Endothelial cell of umbilical vein (primary cell): ENCODE measurements around the gene ARMH3. TPM values are rescaled to one million over a fixed set of nuclear protein-coding genes. Genes with fewer than 3 reads are reported as not detected.
A peak's percentile ranks its signal among the peaks of the same experiment; 100 is the strongest.

Experiments used
- BruUV-seq: library from RNA; stranded (reverse); fragments of 400-500 nt; replicated peaks from 2 replicates; lab custom pipeline; 2021; lab: Mats Ljungman, UMichigan
- CTCF ChIA-PET: fragments of 300-600, 350-600 bp; sonication (Branson Sonifier 250); formaldehyde crosslinking; loops from one replicate; lab custom pipeline; 2021; ENCODE audit warnings: antibody characterized with exemption, inconsistent platforms; lab: Charles Lee
- POLR2A ChIA-PET: fragments of 300-600, 350-600 bp; sonication (Branson Sonifier 250); formaldehyde crosslinking; loops from one replicate; lab custom pipeline; 2021; ENCODE audit warnings: antibody characterized with exemption, inconsistent platforms; lab: Charles Lee
- DNase-seq: peaks from one replicate; pipeline ENCODE4 v3.0.0-alpha.2; 2011; ENCODE audit warnings: low read depth, low spot score
- FAIRE-seq: peaks from 2 replicates; lab custom pipeline; 2011; peaks lifted over from hg19 to GRCh38; lab: Jason Lieb, UNC
- H2AFZ ChIP-seq: 2 replicates; pipeline ENCODE4 v1.6.0; 2012; ENCODE audit warnings: low read depth, low read length, control low read depth, inconsistent platforms
- H3K27ac ChIP-seq: 2 replicates; pipeline ENCODE4 v1.5.1; 2011; ENCODE audit warnings: low read depth, mild to moderate bottlenecking, control low read depth, low read length, moderate library complexity; ENCODE audit not compliant: insufficient read depth
- H3K27me3 ChIP-seq, 2 experiments: 2 replicates each; pipeline versions ENCODE4 v1.6.0 to v1.6.1; 2011; ENCODE audit warnings: low read length in 2 of 2, mixed read lengths in 1 of 2; ENCODE audit not compliant: control insufficient read depth in 2 of 2, insufficient read depth in 2 of 2
- H3K36me3 ChIP-seq, 2 experiments: 2 replicates in 1 of 2; 3 replicates in 1 of 2; pipeline ENCODE4 v1.5.1; 2011; ENCODE audit warnings: low read length in 2 of 2, mild to moderate bottlenecking in 1 of 2, moderate library complexity in 1 of 2; ENCODE audit not compliant: control insufficient read depth in 2 of 2, insufficient read depth in 2 of 2; ENCODE audit errors: extremely low read depth in 1 of 2
- H3K4me1 ChIP-seq: 3 replicates; pipeline ENCODE4 v1.5.1; 2011; ENCODE audit warnings: mild to moderate bottlenecking, low read length; ENCODE audit not compliant: control insufficient read depth, insufficient read depth; ENCODE audit errors: extremely low read depth
- H3K4me2 ChIP-seq: 2 replicates; pipeline ENCODE4 v1.6.1; 2011; ENCODE audit warnings: low read length, control low read depth, mixed read lengths; ENCODE audit not compliant: insufficient read depth
- H3K4me3 ChIP-seq, 3 experiments: fragments of 200-600 bp in 1 of 3; sonication (generic), shearing (Covaris generic) in 1 of 3; replicated peaks in 1 of 3; 2 replicates each; pipeline ENCODE4 v1.5.1; 2011 to 2016; ENCODE audit warnings: control low read depth in 3 of 3, low read length in 3 of 3, mild to moderate bottlenecking in 2 of 3, inconsistent platforms in 1 of 3, low read depth in 1 of 3, moderate library complexity in 1 of 3; ENCODE audit not compliant: insufficient read depth in 1 of 3
- H3K79me2 ChIP-seq: 2 replicates; pipeline ENCODE4 v1.6.0; 2012; ENCODE audit warnings: low read length, inconsistent platforms; ENCODE audit not compliant: control insufficient read depth, insufficient read depth
- H3K9ac ChIP-seq: replicated peaks from 2 replicates; pipeline ENCODE3; 2011; ENCODE audit warnings: low read length, control low read depth; ENCODE audit not compliant: insufficient read depth; ENCODE audit errors: extremely low read depth
- H3K9me1 ChIP-seq: replicated peaks from 3 replicates; pipeline ENCODE4 v1.6.0; 2011; ENCODE audit warnings: mild to moderate bottlenecking, low read length; ENCODE audit not compliant: control insufficient read depth, insufficient read depth; ENCODE audit errors: extremely low read depth
- H3K9me3 ChIP-seq: replicated peaks from 2 replicates; pipeline ENCODE4 v1.5.1; 2012; ENCODE audit warnings: low read length, inconsistent platforms; ENCODE audit not compliant: control insufficient read depth, insufficient read depth
- H4K20me1 ChIP-seq: replicated peaks from 2 replicates; pipeline ENCODE3; 2011; ENCODE audit warnings: mild to moderate bottlenecking, low read length; ENCODE audit not compliant: control insufficient read depth, insufficient read depth; ENCODE audit errors: extremely low read depth
- EZH2 ChIP-seq: IDR thresholded peaks from 2 replicates; pipeline ENCODE4 v1.6.1; 2012; ENCODE audit warnings: borderline replicate concordance, low read depth, mild to moderate bottlenecking, moderate library complexity, low read length, inconsistent platforms; ENCODE audit not compliant: severe bottlenecking
- FOS ChIP-seq: IDR thresholded peaks from 2 replicates; pipeline ENCODE4 v1.6.1; 2011; ENCODE audit warnings: mild to moderate bottlenecking, low read length, moderate library complexity, borderline replicate concordance; ENCODE audit not compliant: insufficient read depth
- GATA2 ChIP-seq: IDR thresholded peaks from 2 replicates; pipeline ENCODE4 v1.7.0; 2011; ENCODE audit warnings: low read depth, mild to moderate bottlenecking, moderate library complexity, mixed read lengths, low read length; ENCODE audit not compliant: insufficient read length, insufficient read depth
- JUN ChIP-seq: IDR thresholded peaks from 2 replicates; pipeline ENCODE4 v1.6.1; 2011; ENCODE audit warnings: borderline replicate concordance, low read depth; ENCODE audit not compliant: insufficient read length, insufficient read depth
- MYC ChIP-seq: IDR thresholded peaks from one replicate; pipeline ENCODE4 v1.6.1; 2011; ENCODE audit warnings: mild to moderate bottlenecking, low read depth, low read length
- POLR2A ChIP-seq: IDR thresholded peaks from 2 replicates; pipeline ENCODE4 v1.6.1; 2012; ENCODE audit warnings: low read depth, mild to moderate bottlenecking, control low read depth, low read length
- POLR2AphosphoS5 ChIP-seq: IDR thresholded peaks from 2 replicates; pipeline ENCODE4 v1.6.1; 2012; ENCODE audit warnings: low read depth, mild to moderate bottlenecking, control low read depth, low read length, moderate library complexity; ENCODE audit not compliant: insufficient read depth
- dilution Hi-C: fragments of 300-500 bp; cut with MboI; formaldehyde crosslinking; loops from one replicate; pipeline ENCODE4 v1.15.0; 2019; ENCODE audit warnings: low sequenced_read_pairs; ENCODE audit not compliant: extremely low pct_ligation_motif_present
- intact Hi-C: fragments of 100-400 bp; cut with micrococcal nuclease; formaldehyde crosslinking; loops from one replicate; pipeline ENCODE4 v1.10.0; 2022
- polyA plus RNA-seq, 4 experiments: library from polyadenylated mRNA; depleted of rRNA in 3 of 4; stranded (reverse) in 3 of 4; unstranded in 1 of 4; fragments of >200 nt; gene quantifications; 2 replicates each; pipeline versions ENCODE4 v1.2.1 to v1.2.3, GENCODE V29; 2011 to 2012; ENCODE audit warnings: missing spikeins in 1 of 4
- total RNA-seq: library from RNA; stranded (reverse); gene quantifications from 2 replicates; pipeline ENCODE4 v1.2.3, GENCODE V29; 2021
- TF ChIP-seq, protein P1 (sequence below): IDR thresholded peaks from 2 replicates; pipeline ENCODE4 v1.6.1; 2011; ENCODE audit not compliant: insufficient read depth, insufficient read length
- TF ChIP-seq, protein P2 (sequence below), 2 donors: IDR thresholded peaks; 1 replicate in 1 of 2; 2 replicates in 1 of 2; pipeline ENCODE4 v1.5.1; 2011; ENCODE audit warnings: low read length in 2 of 2, mild to moderate bottlenecking in 2 of 2, moderate library complexity in 2 of 2, control low read depth in 1 of 2, inconsistent platforms in 1 of 2, low read depth in 1 of 2; ENCODE audit not compliant: insufficient read depth in 1 of 2; ENCODE audit errors: extremely low read depth in 1 of 2

Gene ARMH3
- total and polyA plus RNA-seq, 2 donors (not counting 3 experiments of a cell fraction or from before 2014, with no cell fraction given), result 13.1 to 17.6 TPM

DNA sequence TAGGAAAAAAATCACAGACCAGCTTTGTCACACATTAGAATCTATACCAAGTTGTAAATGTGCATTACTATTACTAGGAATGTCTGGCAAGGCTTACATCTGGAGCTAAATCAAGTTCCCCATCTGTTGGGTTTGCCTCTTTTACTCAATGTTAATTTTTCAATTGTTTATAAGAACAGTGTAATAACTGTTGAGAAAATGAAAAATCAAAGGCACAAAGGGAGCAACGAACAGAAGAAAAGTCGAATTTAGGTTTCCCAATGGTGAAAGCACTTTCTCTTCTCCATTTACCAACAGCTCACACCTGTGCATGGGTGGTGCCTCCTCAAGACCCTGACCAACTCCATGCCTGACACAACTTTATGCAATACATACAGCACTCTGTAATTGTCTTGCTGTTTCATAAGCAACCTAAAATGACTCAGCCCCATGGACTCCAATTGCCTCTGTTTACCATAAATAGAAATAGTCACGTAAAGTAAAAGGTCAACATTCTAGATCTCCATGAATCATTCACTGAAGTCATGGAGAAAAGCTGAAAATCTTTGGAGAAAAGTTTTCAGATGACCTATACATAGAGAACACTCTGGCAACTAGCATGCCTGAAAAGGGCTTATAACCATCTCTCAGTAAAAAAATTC, 116.8 kb downstream of the ARMH3 start:
- Histone ChIP-seq H3K36me3 (no peaks in the 10 kb centered on the region), H3K4me3 (no peak overlapping the region), H3K4me2 (peak overlapping the region; percentile 77), H4K20me1 (no peaks in the 10 kb centered on the region), H3K9me3 (no peaks in the 10 kb centered on the region), H3K9me1 (peaks cover 3% of the 10 kb centered on the region), H3K79me2 (no peaks in the 10 kb centered on the region), H3K4me1 (peaks cover 49% of the 10 kb centered on the region), H3K9ac (peak overlapping the region; percentile 65), H3K27ac (peak overlapping the region; percentile 92), H3K27me3 (no peaks in the 10 kb centered on the region), H2AFZ (no peak overlapping the region)
- dilution Hi-C loops (no loop called here), intact Hi-C loops (loop anchor here (5.0 kb wide), 3 partner anchors 52 to 92 kb away; no protein-coding TSS in a partner anchor)
- TF ChIP-seq POLR2A (no peak), MYC (no peak), GATA2 (no peak), JUN (peak; percentile 86), FOS (peak; percentile 94), POLR2AphosphoS5 (peak; percentile 42), EZH2 (no peak)
- TF ChIP-seq, protein P1, sequence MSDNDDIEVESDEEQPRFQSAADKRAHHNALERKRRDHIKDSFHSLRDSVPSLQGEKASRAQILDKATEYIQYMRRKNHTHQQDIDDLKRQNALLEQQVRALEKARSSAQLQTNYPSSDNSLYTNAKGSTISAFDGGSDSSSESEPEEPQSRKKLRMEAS, result no peak
- TF ChIP-seq, protein P2, sequence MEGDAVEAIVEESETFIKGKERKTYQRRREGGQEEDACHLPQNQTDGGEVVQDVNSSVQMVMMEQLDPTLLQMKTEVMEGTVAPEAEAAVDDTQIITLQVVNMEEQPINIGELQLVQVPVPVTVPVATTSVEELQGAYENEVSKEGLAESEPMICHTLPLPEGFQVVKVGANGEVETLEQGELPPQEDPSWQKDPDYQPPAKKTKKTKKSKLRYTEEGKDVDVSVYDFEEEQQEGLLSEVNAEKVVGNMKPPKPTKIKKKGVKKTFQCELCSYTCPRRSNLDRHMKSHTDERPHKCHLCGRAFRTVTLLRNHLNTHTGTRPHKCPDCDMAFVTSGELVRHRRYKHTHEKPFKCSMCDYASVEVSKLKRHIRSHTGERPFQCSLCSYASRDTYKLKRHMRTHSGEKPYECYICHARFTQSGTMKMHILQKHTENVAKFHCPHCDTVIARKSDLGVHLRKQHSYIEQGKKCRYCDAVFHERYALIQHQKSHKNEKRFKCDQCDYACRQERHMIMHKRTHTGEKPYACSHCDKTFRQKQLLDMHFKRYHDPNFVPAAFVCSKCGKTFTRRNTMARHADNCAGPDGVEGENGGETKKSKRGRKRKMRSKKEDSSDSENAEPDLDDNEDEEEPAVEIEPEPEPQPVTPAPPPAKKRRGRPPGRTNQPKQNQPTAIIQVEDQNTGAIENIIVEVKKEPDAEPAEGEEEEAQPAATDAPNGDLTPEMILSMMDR (IDR thresholded peaks at IDR 0.05; ENCODE audit: extremely low read depth in 1 of 2, insufficient read depth in 1 of 2, low read depth in 1 of 2, low read length in 2 of 2), result no peak
- DNase-seq, result peak; percentile 90
- POLR2A ChIA-PET, result interaction anchor here (1.1 kb wide), 1 partner anchor 91 kb away, joined by 3 read pairs; no protein-coding TSS in a partner anchor
- peak; percentile 28 for FAIRE-seq
- CTCF ChIA-PET, result interaction anchor here (0.6 to 5.4 kb wide), 8 partner anchors 13 to 98 kb away, joined by 3 to 57 read pairs (median 5); no protein-coding TSS in a partner anchor
- TSS peak; percentile 63 for BruUV-seq
